K562 (cell line): Measurements from ENCODE around the gene REEP3.

Source experiments
- DNMT1 ChIP-seq: fragments of 450-650 bp; IDR thresholded peaks from 2 replicates; pipeline ENCODE4 v1.6.1; 2016; ENCODE audit warnings: antibody characterized with exemption, mild to moderate bottlenecking
- HLTF ChIP-seq: fragments of 450-650 bp; IDR thresholded peaks from 2 replicates; pipeline ENCODE4 v1.6.1; 2016
- JUN ChIP-seq, 2 experiments: sonication (generic) in 1 of 2; formaldehyde crosslinking in 1 of 2; IDR thresholded peaks; 2 replicates each; pipeline versions ENCODE4 v1.6.1 to v1.8.0; 2012 to 2022; ENCODE audit warnings: borderline replicate concordance in 2 of 2, mild to moderate bottlenecking in 2 of 2, improper control_type of control experiment in 1 of 2, low read depth in 1 of 2, low read length in 1 of 2, missing genetic modification reagents in 1 of 2
- ZC3H11A ChIP-seq: IDR thresholded peaks from 2 replicates; pipeline ENCODE4 v1.6.1; 2012; ENCODE audit warnings: low read depth, low read length, improper control_type of control experiment

GRCh38 chr10:63614371-63614891 is 93.2 kb downstream of the REEP3 start:
- TF ChIP-seq JUN (IDR thresholded peaks at IDR 0.05; ENCODE audit: borderline replicate concordance, low read depth, low read length): no peak
- TF ChIP-seq JUN (CRISPR knock-in tag; IDR thresholded peaks at IDR 0.05; ENCODE audit: borderline replicate concordance): no peak
- TF ChIP-seq DNMT1: no peak
- no peak for TF ChIP-seq HLTF
- TF ChIP-seq ZC3H11A: no peak
